Aorta (tissue), 5 donors: ENCODE measurements around the gene CHML. TPM values are rescaled to one million over a fixed set of nuclear protein-coding genes. Genes with fewer than 3 reads are reported as not detected.
"Not testable (repeated sequence)": the region's sequence is repeated elsewhere in the genome, so short reads cannot be mapped to it uniquely, and the experiment has no call there.

ENCODE experiments used
- ATAC-seq: fragments of 200-7000 bp; cut with Tn5 transposase; one replicate; pipeline ENCODE4 v1.9.1; 2022; ENCODE audit warnings: moderate library complexity; ENCODE audit not compliant: low FRiP score
- DNase-seq, 2 donors: peaks; one replicate each; pipeline ENCODE4 v3.0.0-alpha.2; 2020
- H3K27ac ChIP-seq, 2 donors: one replicate each; pipeline ENCODE4 v1.5.1; 2013; ENCODE audit warnings: low read length in 2 of 2, mild to moderate bottlenecking in 2 of 2, moderate library complexity in 2 of 2, control low read depth in 1 of 2, inconsistent platforms in 1 of 2, low read depth in 1 of 2
- H3K27me3 ChIP-seq, 2 donors: one replicate each; pipeline ENCODE4 v1.6.1; 2013; ENCODE audit warnings: control low read depth in 1 of 2, low read length in 1 of 2, mild to moderate bottlenecking in 1 of 2, moderate library complexity in 1 of 2; ENCODE audit not compliant: insufficient read depth in 2 of 2, control insufficient read depth in 1 of 2
- H3K36me3 ChIP-seq, 2 donors: one replicate each; pipeline ENCODE4 v1.6.1; 2013; ENCODE audit warnings: control low read depth in 1 of 2, low read length in 1 of 2, mild to moderate bottlenecking in 1 of 2; ENCODE audit not compliant: insufficient read depth in 2 of 2, control insufficient read depth in 1 of 2
- H3K4me1 ChIP-seq, 2 donors: one replicate each; pipeline ENCODE4 v1.6.1; 2013; ENCODE audit warnings: low read length in 2 of 2, control low read depth in 1 of 2, mild to moderate bottlenecking in 1 of 2, moderate library complexity in 1 of 2; ENCODE audit not compliant: insufficient read depth in 2 of 2, control insufficient read depth in 1 of 2
- H3K4me3 ChIP-seq, 2 donors: one replicate each; pipeline ENCODE4 v1.5.1; 2013; ENCODE audit warnings: low read length in 2 of 2, control low read depth in 1 of 2, mild to moderate bottlenecking in 1 of 2
- H3K9me3 ChIP-seq: one replicate; pipeline ENCODE4 v1.6.1; 2013; ENCODE audit warnings: mild to moderate bottlenecking, low read length; ENCODE audit not compliant: control insufficient read depth
- WGBS, 2 donors: extraction: QIAGEN DNeasy Blood & Tissue Kit; methylation state at CpG; one replicate each; pipeline ENCODE4 v1.1.7; 2013; 5-methylcytosine and 5-hydroxymethylcytosine counted together
- intact Hi-C, 2 donors: fragments of 100-400 bp; cut with DNase I; formaldehyde crosslinking; loops; one replicate each; pipeline versions ENCODE4 v1.14.2 to v1.15.0; 2022
- long read RNA-seq, 2 donors: library from polyadenylated mRNA; unstranded; transcript quantifications; one replicate each; pipeline ENCODE4 v2.0.0, GENCODE V29; 2020 to 2021
- polyA plus RNA-seq, 2 donors: library from polyadenylated mRNA; stranded (reverse); fragments of 200-250 nt; gene quantifications; one replicate each; pipeline ENCODE4 v1.2.3, GENCODE V29; 2013
- total RNA-seq, 2 donors: library from RNA; stranded (reverse); fragmentation: NEBNext Ultra II Directional; extraction: Animal tissue kit (Norgen Biotek cat#: 25700); gene quantifications; one replicate each; pipeline ENCODE4 v1.2.1, GENCODE V29; 2021
- donor health status: healthy with polysubstance abuse.
- donor health status: Bipolar disorder and iron deficiency.
- donor health status: DM: no; HTN: no; CAD: no.
- donor health status: DM: no; HTN: no; CAD: no.
- donor health status: DM: yes; HTN: yes; CAD: no.

The CHML gene
- 10 to 100 TPM in 1 of 2 donors, 1 to 10 TPM in 1; 9.9 to 13.3 TPM for total RNA-seq
- polyA plus RNA-seq, result 1 to 10 TPM; 2.6 to 3.1 TPM
- long read RNA-seq, donor 1, partial matches to known transcripts, result 0 of 2 reads
- long read RNA-seq, donor 1, other reads (novel, unspliced or antisense), result 2 of 2 reads
- long read RNA-seq, donor 2, result 0 reads

GRCh38 chr1:241640149-241640866, at the start of gene CHML, which contains the start of gene OPN3:
Gene CHML (minus strand): TSS chr1:241640369. CDS start chr1:241635766, 4,603 bp downstream.
Gene OPN3 (minus strand): TSS chr1:241640369. CDS start chr1:241640254, 115 bp downstream.
- WGBS, 2 donors, result 5 to 13% methylated on average over 28 to 81 of the region's 81 CpGs
- peak; percentile 99 for ATAC-seq
- intact Hi-C loops, result loop anchor here in 1 of 2 donors (5.0 kb wide), 1 partner anchor 107 kb away; no protein-coding TSS in a partner anchor
- H3K27ac ChIP-seq, result peak within 1 kb of the TSS in 1 of 2 donors; percentile 53
- no peaks in the 10 kb centered on the region for H3K4me1 ChIP-seq
- H3K36me3 ChIP-seq, result no peaks in the 10 kb centered on the region
- peak; percentile 96 to 98 for DNase-seq
- no peaks in the 10 kb centered on the region for H3K9me3 ChIP-seq
- H3K27me3 ChIP-seq, result no peaks in the 10 kb centered on the region
- peak within 1 kb of the TSS; percentile 86 to 96 for H3K4me3 ChIP-seq

GRCh38 chr1:241688940-241689368, 48.8 kb upstream of the CHML start:
- DNase-seq (no peak), ATAC-seq (no peak)
- intact Hi-C loops, result no loop called here
- no peaks in the 10 kb centered on the region for H3K9me3 ChIP-seq
- no peaks in the 10 kb centered on the region for H3K4me1 ChIP-seq
- no peaks in the 10 kb centered on the region for H3K27me3 ChIP-seq
- H3K4me3 ChIP-seq, result no peak overlapping the region
- H3K36me3 ChIP-seq, result no peaks in the 10 kb centered on the region
- no peak overlapping the region for H3K27ac ChIP-seq
- 45 to 53% methylated on average over 2 of the region's 2 CpGs for WGBS, 2 donors

GRCh38 chr1:241684108-241684507, 43.9 kb upstream of the CHML start:
- H3K4me3 ChIP-seq, result no peak overlapping the region
- H3K36me3 ChIP-seq, result no peaks in the 10 kb centered on the region
- no peaks in the 10 kb centered on the region for H3K27me3 ChIP-seq
- no peaks in the 10 kb centered on the region for H3K9me3 ChIP-seq
- ATAC-seq (no peak), DNase-seq (no peak)
- H3K4me1 ChIP-seq, result no peaks in the 10 kb centered on the region
- 97% methylated on average over 1 of the region's 1 CpG for WGBS, 2 donors
- intact Hi-C loops, result no loop called here
- H3K27ac ChIP-seq, result no peak overlapping the region

- no peaks in the 10 kb centered on the region for H3K9me3 ChIP-seq
- ATAC-seq (no peak), DNase-seq (no peak)
- H3K27me3 ChIP-seq, result no peaks in the 10 kb centered on the region
- no peaks in the 10 kb centered on the region for H3K4me1 ChIP-seq
- H3K4me3 ChIP-seq, result no peak overlapping the region
- 88 to 94% methylated on average over 2 of the region's 2 CpGs for WGBS, 2 donors
- H3K27ac ChIP-seq, result no peak overlapping the region
- no peaks in the 10 kb centered on the region for H3K36me3 ChIP-seq
- intact Hi-C loops, result no loop called here
Measured at GRCh38 chr1:241682921-241683320, 42.8 kb upstream of the CHML start.

- H3K36me3 ChIP-seq, intact Hi-C loops, H3K4me1 ChIP-seq, DNase-seq, ATAC-seq, H3K27ac ChIP-seq, H3K4me3 ChIP-seq, H3K9me3 ChIP-seq, H3K27me3 ChIP-seq: not testable (repeated sequence)
- WGBS, 2 donors, result 61 to 63% methylated on average over 4 of the region's 4 CpGs
Measured at GRCh38 chr1:241681861-241682448, 41.8 kb upstream of the CHML start.

- H3K4me3 ChIP-seq, result no peak overlapping the region
- 47 to 63% methylated on average over 3 of the region's 3 CpGs for WGBS, 2 donors
- no peak for DNase-seq
- H3K36me3 ChIP-seq, result no peaks in the 10 kb centered on the region
- H3K27ac ChIP-seq, result no peak overlapping the region
- no peaks in the 10 kb centered on the region for H3K9me3 ChIP-seq
- no peaks in the 10 kb centered on the region for H3K27me3 ChIP-seq
- intact Hi-C loops, result no loop called here
- ATAC-seq, result no peak
- no peaks in the 10 kb centered on the region for H3K4me1 ChIP-seq
Measured at GRCh38 chr1:241679961-241680360, 39.8 kb upstream of the CHML start.

GRCh38 chr1:241679404-241679803, 39.2 kb upstream of the CHML start:
- Histone ChIP-seq H3K4me1 (no peaks in the 10 kb centered on the region), H3K27me3 (no peaks in the 10 kb centered on the region), H3K9me3 (no peaks in the 10 kb centered on the region), H3K36me3 (no peaks in the 10 kb centered on the region), H3K4me3 (no peak overlapping the region), H3K27ac (no peak overlapping the region)
- intact Hi-C loops, result no loop called here
- ATAC-seq (no peak), DNase-seq (no peak)
- WGBS, 2 donors, result 64 to 70% methylated on average over 4 of the region's 4 CpGs

GRCh38 chr1:241678536-241678935, 38.4 kb upstream of the CHML start:
- no peak overlapping the region for H3K4me3 ChIP-seq
- intact Hi-C loops, result no loop called here
- ATAC-seq, result no peak
- 70 to 71% methylated on average over 2 of the region's 2 CpGs for WGBS, 2 donors
- H3K36me3 ChIP-seq, result no peaks in the 10 kb centered on the region
- H3K27ac ChIP-seq, result no peak overlapping the region
- H3K27me3 ChIP-seq, result no peaks in the 10 kb centered on the region
- no peaks in the 10 kb centered on the region for H3K9me3 ChIP-seq
- no peak for DNase-seq
- H3K4me1 ChIP-seq, result no peaks in the 10 kb centered on the region

- WGBS, 2 donors, result 76% methylated on average over 5 of the region's 5 CpGs
Measured at GRCh38 chr1:241677201-241677600, 37.0 kb upstream of the CHML start.

More at GRCh38 chr1:241677201-241677600, 37.0 kb upstream of the CHML start:
- H3K27me3 ChIP-seq, result no peaks in the 10 kb centered on the region
- H3K27ac ChIP-seq, result no peak overlapping the region
- no peak for DNase-seq
- no peaks in the 10 kb centered on the region for H3K36me3 ChIP-seq
- H3K4me3 ChIP-seq, result no peak overlapping the region
- H3K4me1 ChIP-seq, result no peaks in the 10 kb centered on the region
- no peak for ATAC-seq
- H3K9me3 ChIP-seq, result no peaks in the 10 kb centered on the region
- intact Hi-C loops, result no loop called here
